Ishikawa (cell line): Measurements from ENCODE around the gene CACNA1D.

Experiments
- CEBPB ChIP-seq: IDR thresholded peaks from 2 replicates; pipeline ENCODE4 v1.6.1; 2012
- EGR1 ChIP-seq: IDR thresholded peaks from 2 replicates; pipeline ENCODE4 v1.6.1; 2012
- EP300 ChIP-seq: IDR thresholded peaks from 2 replicates; pipeline ENCODE4 v1.6.1; 2012; ENCODE audit warnings: borderline replicate concordance
- TAF1 ChIP-seq: IDR thresholded peaks from 2 replicates; pipeline ENCODE4 v1.6.1; 2012; ENCODE audit warnings: low read depth, mild to moderate bottlenecking
- TCF12 ChIP-seq: IDR thresholded peaks from 2 replicates; pipeline ENCODE4 v1.6.1; 2012; ENCODE audit warnings: low read depth
- TEAD4 ChIP-seq: IDR thresholded peaks from 2 replicates; pipeline ENCODE4 v1.6.1; 2012
- YY1 ChIP-seq: IDR thresholded peaks from 2 replicates; pipeline ENCODE4 v1.6.1; 2012; ENCODE audit warnings: low read depth
- TF ChIP-seq, protein P1 (sequence below): IDR thresholded peaks from 2 replicates; pipeline ENCODE4 v1.6.1; 2012

DNA sequence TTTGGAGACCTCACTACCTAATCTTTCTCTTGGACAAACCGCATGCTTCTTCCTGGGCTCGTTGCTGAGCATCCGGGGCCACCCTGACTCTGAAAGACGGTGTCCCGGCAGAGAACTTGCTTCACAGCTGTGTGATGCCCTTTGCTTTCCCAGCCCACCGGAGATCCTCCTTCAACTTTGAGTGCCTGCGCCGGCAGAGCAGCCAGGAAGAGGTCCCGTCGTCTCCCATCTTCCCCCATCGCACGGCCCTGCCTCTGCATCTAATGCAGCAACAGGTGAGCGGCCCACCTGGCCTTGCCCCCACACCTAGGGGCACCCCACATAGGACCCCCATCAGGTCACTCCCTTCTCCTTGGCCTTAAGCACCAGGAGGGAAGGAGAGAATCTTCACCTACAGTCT lies 314.1 kb downstream of the CACNA1D start:
- TF ChIP-seq EP300, result no peak
- no peak for TF ChIP-seq YY1
- TF ChIP-seq TEAD4, result no peak
- TF ChIP-seq, protein P1, sequence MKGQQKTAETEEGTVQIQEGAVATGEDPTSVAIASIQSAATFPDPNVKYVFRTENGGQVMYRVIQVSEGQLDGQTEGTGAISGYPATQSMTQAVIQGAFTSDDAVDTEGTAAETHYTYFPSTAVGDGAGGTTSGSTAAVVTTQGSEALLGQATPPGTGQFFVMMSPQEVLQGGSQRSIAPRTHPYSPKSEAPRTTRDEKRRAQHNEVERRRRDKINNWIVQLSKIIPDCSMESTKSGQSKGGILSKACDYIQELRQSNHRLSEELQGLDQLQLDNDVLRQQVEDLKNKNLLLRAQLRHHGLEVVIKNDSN, result no peak
- TF ChIP-seq TAF1, result no peak
- no peak for TF ChIP-seq TCF12
- TF ChIP-seq CEBPB, result no peak
- TF ChIP-seq EGR1, result no peak
